ENCODE results near the gene TMEM37. TPM values are rescaled to one million over a fixed set of nuclear protein-coding genes. Genes with fewer than 3 reads are reported as not detected.

The TMEM37 gene
- total RNA-seq, 1 experiment from 2014 or later, result 9.6 TPM

- POLR2A ChIA-PET, result no interaction called here
These were observed 55.2 kb downstream of the TMEM37 start for GRCh38 chr2:119486886-119487285.

DNA sequence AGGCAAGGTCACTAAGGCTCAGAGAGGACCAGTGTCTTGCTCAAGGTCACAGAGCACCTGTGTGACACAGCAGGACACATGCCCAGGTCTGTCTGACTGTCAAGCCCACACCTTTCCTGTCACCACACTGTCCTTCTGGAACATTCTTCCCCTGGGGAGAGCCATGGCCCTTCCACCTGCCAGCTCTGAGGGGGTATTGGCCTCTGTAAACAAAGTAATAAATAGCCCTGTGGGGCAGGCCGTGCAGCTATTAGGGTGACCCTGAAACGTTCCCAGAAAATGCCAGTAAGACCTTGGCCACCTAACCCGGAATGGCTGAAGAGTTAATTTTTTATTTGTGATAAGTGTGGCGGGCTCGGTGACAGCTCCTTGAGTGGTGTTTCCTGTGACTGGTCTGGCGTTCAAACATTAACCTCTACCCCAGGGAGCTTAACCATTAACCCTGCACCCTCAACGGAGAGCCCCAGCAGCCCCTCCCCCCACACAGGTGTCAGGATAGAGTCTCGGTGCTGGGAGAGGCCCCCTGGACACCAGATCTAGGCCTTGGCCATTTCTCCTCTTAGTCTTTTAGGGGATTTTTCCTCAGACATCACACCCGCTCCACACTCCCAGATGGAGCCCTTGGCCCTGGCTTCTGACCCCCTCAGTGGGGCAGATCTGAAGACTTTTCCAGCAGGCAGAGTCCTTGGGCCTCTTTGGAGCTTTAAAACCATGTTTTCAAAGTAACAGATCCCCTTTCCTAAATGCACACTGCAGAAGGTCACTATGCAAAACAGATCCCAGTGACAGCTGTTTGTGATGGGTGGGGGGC is 56.0 kb downstream of the TMEM37 start:
- Mint-ChIP-seq H3K4me1 (peaks cover 24% of the 10 kb centered on the region), H3K36me3 (no peaks in the 10 kb centered on the region), H3K9me3 (no peaks in the 10 kb centered on the region), H3K4me3 (no peak overlapping the region), H3K27ac (no peak overlapping the region), H3K27me3 (ENCODE audit: low read depth) (no peaks in the 10 kb centered on the region)
- no peak for DNase-seq (ENCODE audit: low spot score)
- POLR2A ChIA-PET, result interaction anchor here (0.6 kb wide), 1 partner anchor 165 kb away, joined by 6 read pairs; no protein-coding TSS in a partner anchor
- CTCF ChIA-PET, result interaction anchor here (0.6 to 7.9 kb wide), 12 partner anchors 8 to 172 kb away, joined by 3 to 72 read pairs (median 3); partner anchors contain the start of genes SCTR and TMEM37
- no peak for ATAC-seq
- no peak for TF ChIP-seq GRHL2 (CRISPR knock-in tag; IDR thresholded peaks at IDR 0.05; ENCODE audit: insufficient replicate concordance, severe bottlenecking)
- TF ChIP-seq, protein P1, sequence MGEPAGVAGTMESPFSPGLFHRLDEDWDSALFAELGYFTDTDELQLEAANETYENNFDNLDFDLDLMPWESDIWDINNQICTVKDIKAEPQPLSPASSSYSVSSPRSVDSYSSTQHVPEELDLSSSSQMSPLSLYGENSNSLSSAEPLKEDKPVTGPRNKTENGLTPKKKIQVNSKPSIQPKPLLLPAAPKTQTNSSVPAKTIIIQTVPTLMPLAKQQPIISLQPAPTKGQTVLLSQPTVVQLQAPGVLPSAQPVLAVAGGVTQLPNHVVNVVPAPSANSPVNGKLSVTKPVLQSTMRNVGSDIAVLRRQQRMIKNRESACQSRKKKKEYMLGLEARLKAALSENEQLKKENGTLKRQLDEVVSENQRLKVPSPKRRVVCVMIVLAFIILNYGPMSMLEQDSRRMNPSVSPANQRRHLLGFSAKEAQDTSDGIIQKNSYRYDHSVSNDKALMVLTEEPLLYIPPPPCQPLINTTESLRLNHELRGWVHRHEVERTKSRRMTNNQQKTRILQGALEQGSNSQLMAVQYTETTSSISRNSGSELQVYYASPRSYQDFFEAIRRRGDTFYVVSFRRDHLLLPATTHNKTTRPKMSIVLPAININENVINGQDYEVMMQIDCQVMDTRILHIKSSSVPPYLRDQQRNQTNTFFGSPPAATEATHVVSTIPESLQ (CRISPR knock-in tag; IDR thresholded peaks at IDR 0.05), result no peak
- TF ChIP-seq STAT6 (CRISPR knock-in tag; conservative IDR thresholded peaks at IDR 0.05; ENCODE audit: low read depth), result no peak
- TF ChIP-seq, protein P2, sequence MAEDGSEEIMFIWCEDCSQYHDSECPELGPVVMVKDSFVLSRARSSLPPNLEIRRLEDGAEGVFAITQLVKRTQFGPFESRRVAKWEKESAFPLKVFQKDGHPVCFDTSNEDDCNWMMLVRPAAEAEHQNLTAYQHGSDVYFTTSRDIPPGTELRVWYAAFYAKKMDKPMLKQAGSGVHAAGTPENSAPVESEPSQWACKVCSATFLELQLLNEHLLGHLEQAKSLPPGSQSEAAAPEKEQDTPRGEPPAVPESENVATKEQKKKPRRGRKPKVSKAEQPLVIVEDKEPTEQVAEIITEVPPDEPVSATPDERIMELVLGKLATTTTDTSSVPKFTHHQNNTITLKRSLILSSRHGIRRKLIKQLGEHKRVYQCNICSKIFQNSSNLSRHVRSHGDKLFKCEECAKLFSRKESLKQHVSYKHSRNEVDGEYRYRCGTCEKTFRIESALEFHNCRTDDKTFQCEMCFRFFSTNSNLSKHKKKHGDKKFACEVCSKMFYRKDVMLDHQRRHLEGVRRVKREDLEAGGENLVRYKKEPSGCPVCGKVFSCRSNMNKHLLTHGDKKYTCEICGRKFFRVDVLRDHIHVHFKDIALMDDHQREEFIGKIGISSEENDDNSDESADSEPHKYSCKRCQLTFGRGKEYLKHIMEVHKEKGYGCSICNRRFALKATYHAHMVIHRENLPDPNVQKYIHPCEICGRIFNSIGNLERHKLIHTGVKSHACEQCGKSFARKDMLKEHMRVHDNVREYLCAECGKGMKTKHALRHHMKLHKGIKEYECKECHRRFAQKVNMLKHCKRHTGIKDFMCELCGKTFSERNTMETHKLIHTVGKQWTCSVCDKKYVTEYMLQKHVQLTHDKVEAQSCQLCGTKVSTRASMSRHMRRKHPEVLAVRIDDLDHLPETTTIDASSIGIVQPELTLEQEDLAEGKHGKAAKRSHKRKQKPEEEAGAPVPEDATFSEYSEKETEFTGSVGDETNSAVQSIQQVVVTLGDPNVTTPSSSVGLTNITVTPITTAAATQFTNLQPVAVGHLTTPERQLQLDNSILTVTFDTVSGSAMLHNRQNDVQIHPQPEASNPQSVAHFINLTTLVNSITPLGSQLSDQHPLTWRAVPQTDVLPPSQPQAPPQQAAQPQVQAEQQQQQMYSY (CRISPR knock-in tag; IDR thresholded peaks at IDR 0.05), result no peak
- no peak for TF ChIP-seq SMAD3 (CRISPR knock-in tag; IDR thresholded peaks at IDR 0.05; ENCODE audit: borderline replicate concordance)
- no peak for TF ChIP-seq ZNF138 (CRISPR knock-in tag; conservative IDR thresholded peaks at IDR 0.05)
- TF ChIP-seq, protein P3, sequence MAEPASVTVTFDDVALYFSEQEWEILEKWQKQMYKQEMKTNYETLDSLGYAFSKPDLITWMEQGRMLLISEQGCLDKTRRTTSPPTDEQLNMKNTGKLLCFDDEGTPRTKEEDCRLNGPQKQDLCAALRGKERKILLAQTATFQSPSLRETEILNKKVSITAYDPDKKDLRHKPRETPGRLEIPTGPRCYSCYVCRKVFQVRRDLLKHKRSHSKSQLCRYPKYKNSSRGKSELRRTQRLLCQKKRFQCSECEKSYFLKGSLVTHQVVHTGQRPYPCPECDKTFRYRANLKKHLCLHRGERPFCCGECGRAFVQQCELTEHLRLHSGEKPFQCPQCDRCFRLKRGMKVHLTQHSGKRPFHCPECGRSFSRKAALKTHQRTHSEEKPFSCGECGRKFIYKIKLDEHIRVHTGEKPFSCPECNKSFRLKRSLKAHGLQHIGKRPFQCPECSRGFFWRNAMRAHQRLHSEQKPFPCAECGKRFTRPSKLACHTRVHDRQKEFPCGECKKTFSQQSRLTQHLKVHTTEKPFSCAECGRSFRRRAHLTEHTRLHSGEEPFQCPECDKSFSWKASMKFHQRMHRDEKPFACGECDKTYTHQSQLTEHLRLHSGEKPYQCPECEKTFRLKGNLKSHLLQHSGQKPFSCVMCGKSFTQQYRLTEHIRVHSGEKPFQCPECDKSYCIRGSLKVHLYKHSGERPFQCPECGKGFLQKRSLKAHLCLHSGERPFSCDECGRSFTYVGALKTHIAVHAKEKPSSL (CRISPR knock-in tag; conservative IDR thresholded peaks at IDR 0.05), result no peak
- TF ChIP-seq E2F4 (CRISPR knock-in tag; IDR thresholded peaks at IDR 0.05; ENCODE audit: borderline replicate concordance, low read depth), result no peak
- TF ChIP-seq PRRX2 (CRISPR knock-in tag; IDR thresholded peaks at IDR 0.05), result no peak

More at GRCh38 chr2:119486886-119487285, 55.2 kb downstream of the TMEM37 start:
- H3K9me3 Mint-ChIP-seq, result no peaks in the 10 kb centered on the region
- no peaks in the 10 kb centered on the region for H3K27me3 Mint-ChIP-seq (ENCODE audit: low read depth)
- CTCF ChIA-PET, result interaction anchor here (0.6 to 7.9 kb wide), 6 partner anchors 10 to 82 kb away, joined by 3 to 72 read pairs (median 4); partner anchors contain the start of gene TMEM37
- ATAC-seq (no peak), DNase-seq (ENCODE audit: low spot score) (no peak)
- H3K36me3 Mint-ChIP-seq, result no peaks in the 10 kb centered on the region
- no peak for TF ChIP-seq ZBTB21 (CRISPR knock-in tag; IDR thresholded peaks at IDR 0.05; ENCODE audit: borderline replicate concordance)
- no peak for TF ChIP-seq SOX15 (CRISPR knock-in tag; IDR thresholded peaks at IDR 0.05)
- TF ChIP-seq JUN (CRISPR knock-in tag; IDR thresholded peaks at IDR 0.05), result no peak
- TF ChIP-seq ZNF512 (CRISPR knock-in tag; IDR thresholded peaks at IDR 0.05; ENCODE audit: borderline replicate concordance), result no peak
- no peak for TF ChIP-seq NR3C1 (CRISPR knock-in tag; conservative IDR thresholded peaks at IDR 0.05; ENCODE audit: low read depth)
- no peak for TF ChIP-seq ZBTB43 (CRISPR knock-in tag; IDR thresholded peaks at IDR 0.05)
- TF ChIP-seq PRRX2 (CRISPR knock-in tag; IDR thresholded peaks at IDR 0.05), result no peak
- TF ChIP-seq RORB (CRISPR knock-in tag; IDR thresholded peaks at IDR 0.05), result no peak
- peaks cover 21% of the 10 kb centered on the region for H3K4me1 Mint-ChIP-seq
- no peak overlapping the region for H3K27ac Mint-ChIP-seq
- no peak overlapping the region for H3K4me3 Mint-ChIP-seq

Data from WTC11 (cell line).